ENCODE data around the gene SOX15. TPM values are rescaled to one million over a fixed set of nuclear protein-coding genes. Genes with fewer than 3 reads are reported as not detected.

The SOX15 gene
- total and polyA plus RNA-seq, 2 of the 13 experiments (the other 11 are each of a cell fraction or from before 2014, with no cell fraction given): 0.07 to 0.18 TPM

DNA sequence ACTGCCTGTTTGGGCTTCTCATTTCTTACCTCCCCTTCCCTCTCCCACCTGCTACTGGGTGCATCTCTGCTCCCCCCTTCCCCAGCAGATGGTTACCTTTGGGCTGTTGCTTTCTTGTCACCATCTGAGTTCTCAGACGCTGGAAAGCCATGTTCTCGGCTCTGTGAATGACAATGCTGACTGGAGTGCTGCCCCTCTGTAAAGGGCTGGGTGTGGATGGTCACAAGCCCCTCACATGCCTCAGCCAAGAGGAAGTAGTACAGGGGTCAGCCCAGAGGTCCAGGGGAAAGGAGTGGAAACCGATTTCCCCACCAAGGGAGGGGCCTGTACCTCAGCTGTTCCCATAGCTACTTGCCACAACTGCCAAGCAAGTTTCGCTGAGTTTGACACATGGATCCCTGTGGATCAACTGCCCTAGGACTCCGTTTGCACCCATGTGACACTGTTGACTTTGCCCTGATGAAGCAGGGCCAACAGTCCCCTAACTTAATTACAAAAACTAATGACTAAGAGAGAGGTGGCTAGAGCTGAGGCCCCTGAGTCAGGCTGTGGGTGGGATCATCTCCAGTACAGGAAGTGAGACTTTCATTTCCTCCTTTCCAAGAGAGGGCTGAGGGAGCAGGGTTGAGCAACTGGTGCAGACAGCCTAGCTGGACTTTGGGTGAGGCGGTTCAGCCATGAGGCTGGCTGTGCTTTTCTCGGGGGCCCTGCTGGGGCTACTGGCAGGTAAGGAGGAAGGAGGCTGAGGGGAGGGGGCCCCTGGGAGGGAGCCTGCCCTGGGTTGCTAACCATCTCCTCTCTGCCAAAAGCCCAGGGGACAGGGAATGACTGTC, 10.7 kb downstream of the SOX15 start, which contains the start of gene CD68 (continued):
- TF ChIP-seq ZBTB25 (CRISPR knock-in tag; IDR thresholded peaks at IDR 0.05) (peak; percentile 87; the same call in 1 of the 2 replicates), SAP130 (CRISPR knock-in tag; IDR thresholded peaks at IDR 0.05; ENCODE audit: low read depth) (peak; percentile 99), ZNF891 (CRISPR knock-in tag; IDR thresholded peaks at IDR 0.05) (peak; percentile 49; the same call in 1 of the 2 replicates), CREM (IDR thresholded peaks at IDR 0.05) (no peak; the same call in 1 of the 2 replicates), CREM (CRISPR knock-in tag; IDR thresholded peaks at IDR 0.05) (no peak), ZBTB21 (CRISPR knock-in tag; IDR thresholded peaks at IDR 0.05) (peak; percentile 41; the same call in 1 of the 2 replicates), DNMT3B (CRISPR knock-in tag; conservative IDR thresholded peaks at IDR 0.05) (no peak), ZNF512 (CRISPR knock-in tag; IDR thresholded peaks at IDR 0.05) (no peak), ARID3A (IDR thresholded peaks at IDR 0.05; ENCODE audit: low read depth, low read length) (peak; percentile 78; the same call in 1 of the 2 replicates), MTF2 (CRISPR knock-in tag; IDR thresholded peaks at IDR 0.05; ENCODE audit: borderline replicate concordance) (no peak), ZNF878 (CRISPR knock-in tag; IDR thresholded peaks at IDR 0.05) (peak; percentile 88; the same call in 1 of the 2 replicates), ZNF282 (IDR thresholded peaks at IDR 0.05; ENCODE audit: partially characterized antibody) (no peak), ZSCAN25 (CRISPR knock-in tag; IDR thresholded peaks at IDR 0.05) (peak; percentile 63; the same call in 1 of the 2 replicates), ADNP (CRISPR knock-in tag; IDR thresholded peaks at IDR 0.05) (no peak), NFIC (IDR thresholded peaks at IDR 0.05; ENCODE audit: low read length) (peak; percentile 71; the same call in 1 of the 2 replicates)
- TF ChIP-seq, protein P1, sequence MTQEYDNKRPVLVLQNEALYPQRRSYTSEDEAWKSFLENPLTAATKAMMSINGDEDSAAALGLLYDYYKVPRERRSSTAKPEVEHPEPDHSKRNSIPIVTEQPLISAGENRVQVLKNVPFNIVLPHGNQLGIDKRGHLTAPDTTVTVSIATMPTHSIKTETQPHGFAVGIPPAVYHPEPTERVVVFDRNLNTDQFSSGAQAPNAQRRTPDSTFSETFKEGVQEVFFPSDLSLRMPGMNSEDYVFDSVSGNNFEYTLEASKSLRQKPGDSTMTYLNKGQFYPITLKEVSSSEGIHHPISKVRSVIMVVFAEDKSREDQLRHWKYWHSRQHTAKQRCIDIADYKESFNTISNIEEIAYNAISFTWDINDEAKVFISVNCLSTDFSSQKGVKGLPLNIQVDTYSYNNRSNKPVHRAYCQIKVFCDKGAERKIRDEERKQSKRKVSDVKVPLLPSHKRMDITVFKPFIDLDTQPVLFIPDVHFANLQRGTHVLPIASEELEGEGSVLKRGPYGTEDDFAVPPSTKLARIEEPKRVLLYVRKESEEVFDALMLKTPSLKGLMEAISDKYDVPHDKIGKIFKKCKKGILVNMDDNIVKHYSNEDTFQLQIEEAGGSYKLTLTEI (CRISPR knock-in tag; conservative IDR thresholded peaks at IDR 0.05): no peak
- TF ChIP-seq, protein P2, sequence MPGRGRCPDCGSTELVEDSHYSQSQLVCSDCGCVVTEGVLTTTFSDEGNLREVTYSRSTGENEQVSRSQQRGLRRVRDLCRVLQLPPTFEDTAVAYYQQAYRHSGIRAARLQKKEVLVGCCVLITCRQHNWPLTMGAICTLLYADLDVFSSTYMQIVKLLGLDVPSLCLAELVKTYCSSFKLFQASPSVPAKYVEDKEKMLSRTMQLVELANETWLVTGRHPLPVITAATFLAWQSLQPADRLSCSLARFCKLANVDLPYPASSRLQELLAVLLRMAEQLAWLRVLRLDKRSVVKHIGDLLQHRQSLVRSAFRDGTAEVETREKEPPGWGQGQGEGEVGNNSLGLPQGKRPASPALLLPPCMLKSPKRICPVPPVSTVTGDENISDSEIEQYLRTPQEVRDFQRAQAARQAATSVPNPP (CRISPR knock-in tag; IDR thresholded peaks at IDR 0.05): peak; percentile 47; the same call in 1 of the 2 replicates
- TF ChIP-seq, protein P3, sequence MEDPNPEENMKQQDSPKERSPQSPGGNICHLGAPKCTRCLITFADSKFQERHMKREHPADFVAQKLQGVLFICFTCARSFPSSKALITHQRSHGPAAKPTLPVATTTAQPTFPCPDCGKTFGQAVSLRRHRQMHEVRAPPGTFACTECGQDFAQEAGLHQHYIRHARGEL (CRISPR knock-in tag; IDR thresholded peaks at IDR 0.05): no peak
- TF ChIP-seq, protein P4, sequence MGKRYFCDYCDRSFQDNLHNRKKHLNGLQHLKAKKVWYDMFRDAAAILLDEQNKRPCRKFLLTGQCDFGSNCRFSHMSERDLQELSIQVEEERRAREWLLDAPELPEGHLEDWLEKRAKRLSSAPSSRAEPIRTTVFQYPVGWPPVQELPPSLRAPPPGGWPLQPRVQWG (CRISPR knock-in tag; IDR thresholded peaks at IDR 0.05; ENCODE audit: borderline replicate concordance, low read depth): no peak

Data from HepG2 (cell line).